Breast epithelium (tissue), 3 donors: Measurements from ENCODE around the gene ELMO1.
A peak's percentile ranks its signal among the peaks of the same experiment; 100 is the strongest.

Experiments
- POLR2A ChIP-seq: fragments of 450-650 bp; IDR thresholded peaks from one replicate; pipeline ENCODE4 v1.6.1; 2016; ENCODE audit warnings: antibody characterized with exemption, mild to moderate bottlenecking, moderate library complexity
- TF ChIP-seq, protein P1 (sequence below), 3 donors: fragments of 450-650 bp; IDR thresholded peaks; one replicate each; pipeline ENCODE4 v1.5.1; 2016 to 2017; ENCODE audit warnings: antibody characterized with exemption in 3 of 3, mild to moderate bottlenecking in 3 of 3, moderate library complexity in 3 of 3

DNA sequence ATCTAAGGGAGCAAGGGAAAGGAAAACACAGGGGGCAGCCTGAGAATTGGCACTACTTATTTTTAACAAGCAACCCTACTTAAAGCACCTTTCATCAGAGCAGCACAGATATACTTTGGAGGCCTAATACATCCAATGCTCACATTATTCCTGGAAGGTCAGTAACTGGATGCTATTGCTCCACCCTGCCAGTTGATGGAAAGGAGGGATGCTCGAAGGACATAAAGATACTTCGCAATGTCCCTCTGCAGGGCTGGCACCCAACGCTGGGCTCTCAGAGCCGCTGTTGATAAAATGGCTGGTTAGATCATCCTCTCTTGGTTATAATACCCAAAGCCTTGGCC is 416.4 kb downstream of the ELMO1 start:
- TF ChIP-seq, protein P1, sequence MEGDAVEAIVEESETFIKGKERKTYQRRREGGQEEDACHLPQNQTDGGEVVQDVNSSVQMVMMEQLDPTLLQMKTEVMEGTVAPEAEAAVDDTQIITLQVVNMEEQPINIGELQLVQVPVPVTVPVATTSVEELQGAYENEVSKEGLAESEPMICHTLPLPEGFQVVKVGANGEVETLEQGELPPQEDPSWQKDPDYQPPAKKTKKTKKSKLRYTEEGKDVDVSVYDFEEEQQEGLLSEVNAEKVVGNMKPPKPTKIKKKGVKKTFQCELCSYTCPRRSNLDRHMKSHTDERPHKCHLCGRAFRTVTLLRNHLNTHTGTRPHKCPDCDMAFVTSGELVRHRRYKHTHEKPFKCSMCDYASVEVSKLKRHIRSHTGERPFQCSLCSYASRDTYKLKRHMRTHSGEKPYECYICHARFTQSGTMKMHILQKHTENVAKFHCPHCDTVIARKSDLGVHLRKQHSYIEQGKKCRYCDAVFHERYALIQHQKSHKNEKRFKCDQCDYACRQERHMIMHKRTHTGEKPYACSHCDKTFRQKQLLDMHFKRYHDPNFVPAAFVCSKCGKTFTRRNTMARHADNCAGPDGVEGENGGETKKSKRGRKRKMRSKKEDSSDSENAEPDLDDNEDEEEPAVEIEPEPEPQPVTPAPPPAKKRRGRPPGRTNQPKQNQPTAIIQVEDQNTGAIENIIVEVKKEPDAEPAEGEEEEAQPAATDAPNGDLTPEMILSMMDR (IDR thresholded peaks at IDR 0.05): peak in 1 of 3 donors; percentile 7
- TF ChIP-seq POLR2A: no peak
